ENCODE measurements around the gene LIFR. TPM values are rescaled to one million over a fixed set of nuclear protein-coding genes. Genes with fewer than 3 reads are reported as not detected.

Gene LIFR
- total RNA-seq, 1 experiment from 2014 or later, result 22.0 TPM

GRCh38 chr5:38500573-38501260 lies 55.7 kb downstream of the LIFR start:
- H3K4me3 ChIP-seq, result no peak overlapping the region
- no peak overlapping the region for H3K4me2 ChIP-seq
- no peak for TF ChIP-seq EZH2 (IDR thresholded peaks at IDR 0.05; ENCODE audit: low read depth)
- TF ChIP-seq, protein P1, sequence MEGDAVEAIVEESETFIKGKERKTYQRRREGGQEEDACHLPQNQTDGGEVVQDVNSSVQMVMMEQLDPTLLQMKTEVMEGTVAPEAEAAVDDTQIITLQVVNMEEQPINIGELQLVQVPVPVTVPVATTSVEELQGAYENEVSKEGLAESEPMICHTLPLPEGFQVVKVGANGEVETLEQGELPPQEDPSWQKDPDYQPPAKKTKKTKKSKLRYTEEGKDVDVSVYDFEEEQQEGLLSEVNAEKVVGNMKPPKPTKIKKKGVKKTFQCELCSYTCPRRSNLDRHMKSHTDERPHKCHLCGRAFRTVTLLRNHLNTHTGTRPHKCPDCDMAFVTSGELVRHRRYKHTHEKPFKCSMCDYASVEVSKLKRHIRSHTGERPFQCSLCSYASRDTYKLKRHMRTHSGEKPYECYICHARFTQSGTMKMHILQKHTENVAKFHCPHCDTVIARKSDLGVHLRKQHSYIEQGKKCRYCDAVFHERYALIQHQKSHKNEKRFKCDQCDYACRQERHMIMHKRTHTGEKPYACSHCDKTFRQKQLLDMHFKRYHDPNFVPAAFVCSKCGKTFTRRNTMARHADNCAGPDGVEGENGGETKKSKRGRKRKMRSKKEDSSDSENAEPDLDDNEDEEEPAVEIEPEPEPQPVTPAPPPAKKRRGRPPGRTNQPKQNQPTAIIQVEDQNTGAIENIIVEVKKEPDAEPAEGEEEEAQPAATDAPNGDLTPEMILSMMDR (conservative IDR thresholded peaks at IDR 0.05), result no peak
- H3K9me3 ChIP-seq (ENCODE audit: insufficient read depth, low read depth), result no peaks in the 10 kb centered on the region
- H2AFZ ChIP-seq, result no peak overlapping the region
- no peaks in the 10 kb centered on the region for H3K27me3 ChIP-seq (ENCODE audit: insufficient read depth, low read depth)
- DNase-seq, result peak in 1 of 2 experiments; percentile 30
- no peak overlapping the region for H3K27ac ChIP-seq
- H4K20me1 ChIP-seq (ENCODE audit: insufficient read depth), result no peaks in the 10 kb centered on the region
- H3K36me3 ChIP-seq (ENCODE audit: low read depth), result no peaks in the 10 kb centered on the region
- H3K4me1 ChIP-seq (replicated peaks; ENCODE audit: insufficient read depth), result no peaks in the 10 kb centered on the region
- intact Hi-C loops (cut with micrococcal nuclease; ENCODE audit: unreplicated experiment), result no loop called here
- no peaks in the 10 kb centered on the region for H3K79me2 ChIP-seq (ENCODE audit: low read depth)
- ChIA-PET POLR2A (ENCODE audit: unreplicated experiment) (no interaction called here), CTCF (interaction anchor here (0.6 to 1.0 kb wide), 2 partner anchors 17 to 59 kb away, joined by 3 to 4 read pairs; no protein-coding TSS in a partner anchor)
- H3F3A ChIP-seq (ENCODE audit: insufficient read depth, low read depth), result no peaks in the 10 kb centered on the region
- no TSS peak for BruUV-seq (replicated peaks)
- no peaks in the 10 kb centered on the region for H3K9me2 ChIP-seq (ENCODE audit: insufficient read depth)

DNA sequence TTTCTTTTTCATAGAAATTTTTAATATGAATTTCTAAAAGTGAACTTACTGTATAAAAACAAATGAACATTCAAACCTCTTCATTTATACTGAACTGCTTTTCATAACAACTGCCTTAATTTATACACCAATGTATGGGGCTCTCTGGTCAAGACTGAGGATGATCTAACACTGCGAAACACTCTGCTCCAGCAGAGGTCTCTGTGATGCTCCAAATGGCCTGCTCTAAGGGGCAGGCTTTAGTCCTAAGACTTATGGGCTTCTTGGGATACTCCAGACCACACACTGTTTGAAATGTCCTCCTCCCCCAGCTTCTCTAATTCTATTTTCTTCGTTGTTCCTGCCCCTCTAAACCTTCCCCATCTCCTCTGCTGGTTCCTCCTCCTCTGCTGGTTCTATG lies 58.5 kb downstream of the LIFR start:
- no peak overlapping the region for H3K27ac ChIP-seq
- ChIA-PET CTCF (no interaction called here), POLR2A (ENCODE audit: unreplicated experiment) (interaction anchor here (0.6 kb wide), 1 partner anchor 44 kb away, joined by 5 read pairs; no protein-coding TSS in a partner anchor)
- no peaks in the 10 kb centered on the region for H3F3A ChIP-seq (ENCODE audit: insufficient read depth, low read depth)
- H3K79me2 ChIP-seq (ENCODE audit: low read depth), result no peaks in the 10 kb centered on the region
- H4K20me1 ChIP-seq (ENCODE audit: insufficient read depth), result no peaks in the 10 kb centered on the region
- H3K27me3 ChIP-seq (ENCODE audit: insufficient read depth, low read depth), result no peaks in the 10 kb centered on the region
- H3K9me2 ChIP-seq (ENCODE audit: insufficient read depth), result no peaks in the 10 kb centered on the region
- no peaks in the 10 kb centered on the region for H3K9me3 ChIP-seq (ENCODE audit: insufficient read depth, low read depth)
- no TSS peak for BruUV-seq (replicated peaks)
- no peak overlapping the region for H2AFZ ChIP-seq
- TF ChIP-seq EZH2 (IDR thresholded peaks at IDR 0.05; ENCODE audit: low read depth), result no peak
- H3K4me2 ChIP-seq, result no peak overlapping the region
- DNase-seq, result no peak
- H3K36me3 ChIP-seq (ENCODE audit: low read depth), result no peaks in the 10 kb centered on the region
- H3K4me1 ChIP-seq (replicated peaks; ENCODE audit: insufficient read depth), result no peaks in the 10 kb centered on the region
- intact Hi-C loops (cut with micrococcal nuclease; ENCODE audit: unreplicated experiment), result no loop called here
- no peak overlapping the region for H3K4me3 ChIP-seq

DNA sequence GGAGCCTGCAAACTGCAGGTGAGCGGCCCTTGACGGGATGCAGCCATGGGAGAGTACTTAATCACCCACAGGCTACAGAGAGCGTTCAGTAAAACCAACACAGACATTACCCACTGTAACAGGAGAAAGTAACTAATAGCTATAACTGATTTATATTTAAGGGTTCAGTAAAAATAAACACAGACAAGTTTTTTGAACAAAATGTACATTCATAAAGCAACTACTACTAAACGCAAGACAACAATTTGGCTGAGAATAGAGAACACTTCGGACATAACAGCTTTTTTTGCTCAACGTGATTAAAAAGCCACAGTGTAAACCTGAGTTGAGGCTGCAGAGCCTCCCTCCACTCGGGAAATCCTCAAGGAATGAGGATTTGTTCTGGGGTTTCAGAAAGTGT lies 61.7 kb downstream of the LIFR start:
- Histone ChIP-seq H3K4me1 (replicated peaks; ENCODE audit: insufficient read depth) (no peaks in the 10 kb centered on the region), H2AFZ (no peak overlapping the region), H3K9me2 (ENCODE audit: insufficient read depth) (no peaks in the 10 kb centered on the region), H3K79me2 (ENCODE audit: low read depth) (no peaks in the 10 kb centered on the region), H3K27ac (no peak overlapping the region), H4K20me1 (ENCODE audit: insufficient read depth) (no peaks in the 10 kb centered on the region), H3K9me3 (ENCODE audit: insufficient read depth, low read depth) (no peaks in the 10 kb centered on the region), H3K4me2 (no peak overlapping the region), H3K4me3 (no peak overlapping the region), H3K36me3 (ENCODE audit: low read depth) (no peaks in the 10 kb centered on the region), H3F3A (ENCODE audit: insufficient read depth, low read depth) (no peaks in the 10 kb centered on the region), H3K27me3 (ENCODE audit: insufficient read depth, low read depth) (no peaks in the 10 kb centered on the region)
- intact Hi-C loops (cut with micrococcal nuclease; ENCODE audit: unreplicated experiment), result no loop called here
- BruUV-seq (replicated peaks), result no TSS peak
- DNase-seq, result no peak
- no peak for TF ChIP-seq EZH2 (IDR thresholded peaks at IDR 0.05; ENCODE audit: low read depth)
- TF ChIP-seq, protein P1 (conservative IDR thresholded peaks at IDR 0.05), result no peak
- ChIA-PET CTCF (interaction anchor here (1.0 kb wide), 1 partner anchor 53 kb away, joined by 3 read pairs; no protein-coding TSS in a partner anchor), POLR2A (ENCODE audit: unreplicated experiment) (interaction anchor here (0.5 to 0.6 kb wide), 2 partner anchors 320 to 1124 kb away, joined by 3 to 5 read pairs; no protein-coding TSS in a partner anchor)

Data from PC-9 (cell line).